DND-41 (cell line): ENCODE data around the gene TRIM7.
"Not testable (repeated sequence)": the region's sequence is repeated elsewhere in the genome, so short reads cannot be mapped to it uniquely, and the experiment has no call there.

Experiments
- ATAC-seq: fragments of 200-7000 bp; cut with Tn5 transposase; 3 replicates; pipeline ENCODE4 v1.9.1; 2021; ENCODE audit warnings: low read depth; ENCODE audit not compliant: insufficient read depth
- DNase-seq: peaks from one replicate; pipeline ENCODE4 v3.0.0-alpha.2; 2020
- H2AFZ ChIP-seq: 2 replicates; pipeline ENCODE4 v1.6.0; 2012; ENCODE audit warnings: low read depth, low read length
- H3K27ac ChIP-seq: 2 replicates; pipeline ENCODE4 v1.5.1; 2012; ENCODE audit warnings: low read length, inconsistent platforms
- H3K27me3 ChIP-seq: fragments of 200-600 bp; sonication (generic); 2 replicates; pipeline ENCODE4 v1.6.0; 2012; ENCODE audit warnings: low read length, mild to moderate bottlenecking, inconsistent platforms; ENCODE audit not compliant: insufficient read depth, poor library complexity
- H3K36me3 ChIP-seq: 2 replicates; pipeline ENCODE4 v1.5.1; 2012; ENCODE audit warnings: low read length, inconsistent platforms; ENCODE audit not compliant: insufficient read depth
- H3K4me1 ChIP-seq: 2 replicates; pipeline ENCODE4 v1.5.1; 2012; ENCODE audit warnings: mild to moderate bottlenecking, low read length; ENCODE audit not compliant: insufficient read depth
- H3K4me2 ChIP-seq: 2 replicates; pipeline ENCODE4 v1.6.0; 2012; ENCODE audit warnings: mild to moderate bottlenecking, moderate library complexity, low read length, inconsistent platforms; ENCODE audit not compliant: insufficient read depth
- H3K4me3 ChIP-seq, 2 experiments: fragments of 200-600 bp in 1 of 2; shearing (Covaris generic) in 1 of 2; 2 replicates each; pipeline ENCODE4 v1.5.1; 2012 to 2016; ENCODE audit warnings: inconsistent platforms in 2 of 2, low read length in 2 of 2, mild to moderate bottlenecking in 2 of 2, low read depth in 1 of 2, moderate library complexity in 1 of 2
- H3K79me2 ChIP-seq: 2 replicates; pipeline ENCODE4 v1.6.0; 2012; ENCODE audit warnings: low read length, inconsistent platforms; ENCODE audit not compliant: insufficient read depth
- H3K9ac ChIP-seq: 2 replicates; pipeline ENCODE4 v1.6.0; 2012; ENCODE audit warnings: low read depth, mild to moderate bottlenecking, inconsistent platforms, low read length, moderate library complexity
- H3K9me3 ChIP-seq: 2 replicates; pipeline ENCODE4 v1.5.1; 2012; ENCODE audit warnings: low read length, moderate library complexity, mild to moderate bottlenecking, inconsistent platforms; ENCODE audit not compliant: insufficient read depth, severe bottlenecking
- H4K20me1 ChIP-seq: 2 replicates; pipeline ENCODE4 v1.6.0; 2012; ENCODE audit warnings: low read length; ENCODE audit not compliant: insufficient read depth
- EZH2 ChIP-seq: IDR thresholded peaks from 3 replicates; pipeline ENCODE4 v1.6.1; 2012; ENCODE audit warnings: borderline replicate concordance, low read depth, mild to moderate bottlenecking, moderate library complexity, low read length, inconsistent platforms; ENCODE audit not compliant: severe bottlenecking
- TF ChIP-seq, protein P1 (sequence below): IDR thresholded peaks from 2 replicates; pipeline ENCODE4 v1.5.1; 2012; ENCODE audit warnings: borderline replicate concordance, low read length, moderate library complexity, mild to moderate bottlenecking; ENCODE audit not compliant: poor library complexity, severe bottlenecking; ENCODE audit errors: extremely low read depth

TRIM7 gene

DNA sequence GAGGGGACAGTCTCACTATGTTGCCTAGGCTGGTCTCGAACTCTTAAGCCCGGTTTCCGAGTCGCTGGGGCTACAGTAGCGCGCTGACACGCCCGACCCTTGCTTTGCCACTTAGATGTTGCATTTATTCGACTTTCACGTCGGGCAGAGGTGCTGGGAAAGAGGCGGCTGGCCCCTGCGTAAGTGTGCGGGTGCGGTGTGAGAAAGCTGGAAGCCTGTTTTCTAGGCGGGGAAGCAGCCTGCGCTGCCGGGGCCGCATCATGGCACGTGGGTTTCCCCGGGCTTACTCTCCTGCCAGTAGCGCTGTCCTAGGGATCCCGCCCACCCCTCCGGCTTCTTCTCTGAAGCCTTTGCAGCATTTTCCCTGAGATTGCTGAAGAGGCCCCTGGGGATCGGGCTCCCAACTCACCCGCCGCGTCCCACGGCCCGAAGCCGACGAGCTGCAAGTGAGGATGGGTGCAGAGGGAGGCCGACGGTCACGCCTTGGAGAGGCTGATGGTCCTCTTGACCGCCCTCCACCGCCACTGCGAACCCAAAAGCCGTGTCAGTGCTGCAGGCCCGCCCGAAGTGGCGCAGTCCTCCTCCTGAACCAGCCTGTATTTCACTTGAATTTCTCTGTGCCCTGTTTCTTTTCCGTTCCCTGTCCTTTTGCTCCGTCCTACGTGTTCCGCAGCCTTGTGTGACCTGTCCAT is 12.3 kb upstream of the TRIM7 start:
- peak; percentile 58 for DNase-seq
- H3K9ac ChIP-seq: peak overlapping the region; percentile 32; the same call in 1 of the 2 replicates
- H4K20me1 ChIP-seq: no peaks in the 10 kb centered on the region
- TF ChIP-seq EZH2: no peak
- TF ChIP-seq, protein P1, sequence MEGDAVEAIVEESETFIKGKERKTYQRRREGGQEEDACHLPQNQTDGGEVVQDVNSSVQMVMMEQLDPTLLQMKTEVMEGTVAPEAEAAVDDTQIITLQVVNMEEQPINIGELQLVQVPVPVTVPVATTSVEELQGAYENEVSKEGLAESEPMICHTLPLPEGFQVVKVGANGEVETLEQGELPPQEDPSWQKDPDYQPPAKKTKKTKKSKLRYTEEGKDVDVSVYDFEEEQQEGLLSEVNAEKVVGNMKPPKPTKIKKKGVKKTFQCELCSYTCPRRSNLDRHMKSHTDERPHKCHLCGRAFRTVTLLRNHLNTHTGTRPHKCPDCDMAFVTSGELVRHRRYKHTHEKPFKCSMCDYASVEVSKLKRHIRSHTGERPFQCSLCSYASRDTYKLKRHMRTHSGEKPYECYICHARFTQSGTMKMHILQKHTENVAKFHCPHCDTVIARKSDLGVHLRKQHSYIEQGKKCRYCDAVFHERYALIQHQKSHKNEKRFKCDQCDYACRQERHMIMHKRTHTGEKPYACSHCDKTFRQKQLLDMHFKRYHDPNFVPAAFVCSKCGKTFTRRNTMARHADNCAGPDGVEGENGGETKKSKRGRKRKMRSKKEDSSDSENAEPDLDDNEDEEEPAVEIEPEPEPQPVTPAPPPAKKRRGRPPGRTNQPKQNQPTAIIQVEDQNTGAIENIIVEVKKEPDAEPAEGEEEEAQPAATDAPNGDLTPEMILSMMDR: no peak
- no peak overlapping the region for H3K27ac ChIP-seq
- H3K4me2 ChIP-seq: peak overlapping the region; percentile 82
- H2AFZ ChIP-seq: peak overlapping the region; percentile 57
- peak overlapping the region in 1 of 2 experiments; percentile 25; a peak in 2 of 4 replicates for H3K4me3 ChIP-seq
- H3K79me2 ChIP-seq: no peaks in the 10 kb centered on the region
- peak; percentile 12; the same call in 1 of the 3 replicates for ATAC-seq
- no peaks in the 10 kb centered on the region for H3K27me3 ChIP-seq
- H3K4me1 ChIP-seq: peaks cover 42% of the 10 kb centered on the region
- H3K36me3 ChIP-seq: no peaks in the 10 kb centered on the region
- no peaks in the 10 kb centered on the region for H3K9me3 ChIP-seq

DNA sequence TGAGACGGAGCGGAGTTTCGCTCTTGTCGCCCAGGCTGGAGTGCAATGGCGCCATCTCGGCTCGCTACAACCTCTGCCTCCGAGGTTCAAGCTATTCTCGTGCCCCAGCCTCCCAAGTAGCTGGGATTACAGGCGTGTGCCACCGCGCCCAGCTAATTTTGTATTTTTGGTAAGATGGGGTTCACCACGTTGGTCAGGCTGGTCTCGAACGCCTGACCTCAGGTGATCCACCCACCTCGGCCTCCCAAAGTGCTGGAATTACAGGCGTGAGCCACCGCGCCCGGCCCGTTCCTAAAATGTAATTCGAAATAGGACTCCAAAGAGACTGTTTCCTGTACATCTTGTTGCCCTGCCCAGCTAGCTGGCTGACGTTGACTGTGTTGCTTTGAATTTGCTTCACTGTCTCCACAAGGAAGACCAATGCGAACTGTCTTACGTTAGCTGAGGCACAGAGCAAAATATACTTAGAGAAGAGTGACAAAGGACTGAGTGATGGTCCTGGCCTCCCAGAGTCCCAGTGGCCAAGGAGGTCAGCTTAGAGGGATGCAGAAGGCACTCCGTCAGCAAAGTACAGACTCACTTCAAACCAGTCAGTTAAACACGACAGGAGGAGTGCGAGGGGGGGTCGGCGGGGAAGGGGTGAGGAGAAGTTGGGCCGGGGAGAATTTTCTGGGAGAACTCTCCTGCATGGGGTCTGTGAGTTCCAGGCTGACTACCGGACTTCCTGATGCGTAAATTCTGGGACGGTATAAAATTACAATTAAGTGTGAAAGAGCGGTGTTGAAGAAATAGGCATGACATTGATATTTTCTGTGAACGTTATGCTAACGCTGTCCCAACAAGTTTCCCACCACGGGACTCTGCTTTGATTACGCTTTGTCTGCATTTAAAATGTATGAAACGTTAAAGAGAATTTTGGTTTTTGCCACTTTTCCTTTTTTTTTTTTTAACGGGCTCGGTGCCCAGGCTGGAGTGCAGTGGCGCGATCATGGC is 11.3 kb upstream of the TRIM7 start:
- Histone ChIP-seq H3K4me2 (peak overlapping the region; percentile 82), H3K9ac (peak overlapping the region; percentile 61), H3K4me3 (peak overlapping the region; percentile 26 to 66; a peak in 3 of 4 replicates), H4K20me1 (no peaks in the 10 kb centered on the region), H3K36me3 (no peaks in the 10 kb centered on the region), H3K27me3 (no peaks in the 10 kb centered on the region), H3K79me2 (no peaks in the 10 kb centered on the region), H3K4me1 (peaks cover 32% of the 10 kb centered on the region), H2AFZ (peak overlapping the region; percentile 96), H3K27ac (peak overlapping the region; percentile 72), H3K9me3 (no peaks in the 10 kb centered on the region)
- ATAC-seq (peak; percentile 64), DNase-seq (peak; percentile 51)
- TF ChIP-seq EZH2: peak; percentile 43
- TF ChIP-seq, protein P1: no peak

DNA sequence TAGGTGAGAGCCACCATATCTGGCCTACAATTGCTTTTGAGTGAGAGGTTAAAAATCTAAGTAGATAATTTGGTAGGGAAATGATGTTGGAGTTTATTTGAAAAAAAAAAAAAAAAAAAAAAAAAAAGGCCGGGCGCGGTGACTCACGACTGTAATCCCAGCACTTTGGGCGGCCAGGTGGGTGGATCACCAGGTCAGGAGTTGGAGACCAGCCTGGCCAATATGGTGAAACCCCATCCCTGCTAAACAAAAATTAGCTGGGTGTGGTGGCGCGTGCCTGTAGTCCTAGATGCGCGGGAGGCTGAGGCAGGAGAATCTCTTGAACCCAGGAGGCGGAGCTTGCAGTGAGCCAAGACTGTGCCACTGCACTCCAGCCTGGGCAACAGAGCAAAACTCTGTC is 9.3 kb upstream of the TRIM7 start:
- H4K20me1 ChIP-seq, H3K27ac ChIP-seq, H3K4me2 ChIP-seq, H3K4me3 ChIP-seq, H3K27me3 ChIP-seq, H3K9me3 ChIP-seq, H3K36me3 ChIP-seq, H2AFZ ChIP-seq, H3K9ac ChIP-seq, DNase-seq, H3K79me2 ChIP-seq, ATAC-seq: not testable (repeated sequence)
- peaks cover 29% of the 10 kb centered on the region for H3K4me1 ChIP-seq

DNA sequence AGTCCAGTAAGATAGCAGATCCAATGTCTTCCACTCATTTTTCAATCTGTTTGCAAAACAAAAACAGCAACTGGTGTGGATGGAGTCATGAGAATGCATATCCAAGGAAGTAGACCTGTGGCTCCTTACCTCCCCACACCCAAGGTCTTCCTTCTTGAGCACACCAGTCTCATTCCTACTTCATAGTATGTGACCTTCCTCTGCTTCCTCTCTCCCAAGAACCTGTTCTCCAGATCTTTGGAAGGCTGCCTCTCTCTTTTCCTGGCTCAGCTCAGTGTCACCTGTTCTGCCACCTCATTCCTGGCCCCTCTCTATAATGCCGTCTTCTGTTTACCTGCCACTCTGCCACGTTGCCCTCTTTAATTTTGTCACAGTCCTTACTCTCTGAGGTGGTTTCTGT is 7.9 kb upstream of the TRIM7 start:
- TF ChIP-seq, protein P1: no peak
- no peak for TF ChIP-seq EZH2
- peaks cover 26% of the 10 kb centered on the region for H3K4me1 ChIP-seq
- no peak overlapping the region for H3K4me3 ChIP-seq
- no peak overlapping the region for H3K27ac ChIP-seq
- no peak for DNase-seq
- no peaks in the 10 kb centered on the region for H3K79me2 ChIP-seq
- H2AFZ ChIP-seq: no peak overlapping the region
- H3K36me3 ChIP-seq: no peaks in the 10 kb centered on the region
- H3K27me3 ChIP-seq: no peaks in the 10 kb centered on the region
- H3K9me3 ChIP-seq: no peaks in the 10 kb centered on the region
- no peaks in the 10 kb centered on the region for H4K20me1 ChIP-seq
- H3K9ac ChIP-seq: no peak overlapping the region
- no peak for ATAC-seq
- H3K4me2 ChIP-seq: no peak overlapping the region
